HFF-Myc (cell line): ENCODE measurements around the gene HIVEP3.

ENCODE experiments used
- DNase-seq: peaks from one replicate; pipeline ENCODE4 v3.0.0-alpha.2; 2011; ENCODE audit warnings: low read depth; ENCODE audit errors: extremely low read depth
- H3K4me3 ChIP-seq: replicated peaks from 2 replicates; pipeline ENCODE4 v1.5.1; 2011; ENCODE audit warnings: low read depth, mild to moderate bottlenecking, control low read depth, low read length
- TF ChIP-seq, protein P1 (sequence below): IDR thresholded peaks from 2 replicates; pipeline ENCODE4 v1.5.1; 2012; ENCODE audit warnings: mild to moderate bottlenecking, low read depth, low read length, control low read depth; ENCODE audit errors: missing control alignments

Gene HIVEP3

DNA sequence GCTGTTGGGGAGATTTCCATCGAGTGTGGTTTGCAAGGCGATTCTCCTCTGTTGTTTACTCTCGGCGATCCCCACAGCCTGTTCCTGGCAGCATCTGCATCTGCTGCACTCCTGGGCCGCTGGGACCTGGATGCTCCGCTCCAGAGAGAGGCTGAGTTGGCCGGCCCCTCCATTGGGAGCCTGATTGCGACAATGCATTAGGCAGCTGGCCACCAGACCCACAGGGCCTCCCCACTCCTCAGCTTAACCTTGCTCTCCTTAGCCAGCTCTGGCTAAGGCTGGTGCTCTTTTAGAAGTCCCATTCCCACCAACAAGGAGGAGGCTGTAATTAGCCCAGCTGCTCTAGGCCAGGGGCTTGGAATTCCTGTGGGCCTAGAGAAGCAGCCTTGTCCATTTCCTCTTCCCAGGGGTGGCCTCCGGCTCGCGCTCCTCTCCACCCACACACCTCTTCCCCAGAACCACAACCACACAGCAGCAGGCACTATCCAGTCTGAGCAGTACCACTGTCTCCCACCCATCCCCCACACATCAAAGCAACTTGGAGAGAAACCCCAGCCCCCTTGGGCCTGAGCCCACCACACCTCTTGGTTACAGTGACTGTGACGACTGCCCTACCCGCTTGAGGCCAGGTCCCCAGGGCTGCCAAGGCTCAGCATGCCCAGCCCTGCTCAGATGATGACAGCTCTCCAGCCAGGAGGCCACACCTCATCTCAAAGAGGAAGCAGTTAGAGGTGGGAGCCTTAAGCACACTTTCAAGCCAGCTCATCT lies 240.4 kb downstream of the HIVEP3 start:
- H3K4me3 ChIP-seq, result no peak overlapping the region
- TF ChIP-seq, protein P1, sequence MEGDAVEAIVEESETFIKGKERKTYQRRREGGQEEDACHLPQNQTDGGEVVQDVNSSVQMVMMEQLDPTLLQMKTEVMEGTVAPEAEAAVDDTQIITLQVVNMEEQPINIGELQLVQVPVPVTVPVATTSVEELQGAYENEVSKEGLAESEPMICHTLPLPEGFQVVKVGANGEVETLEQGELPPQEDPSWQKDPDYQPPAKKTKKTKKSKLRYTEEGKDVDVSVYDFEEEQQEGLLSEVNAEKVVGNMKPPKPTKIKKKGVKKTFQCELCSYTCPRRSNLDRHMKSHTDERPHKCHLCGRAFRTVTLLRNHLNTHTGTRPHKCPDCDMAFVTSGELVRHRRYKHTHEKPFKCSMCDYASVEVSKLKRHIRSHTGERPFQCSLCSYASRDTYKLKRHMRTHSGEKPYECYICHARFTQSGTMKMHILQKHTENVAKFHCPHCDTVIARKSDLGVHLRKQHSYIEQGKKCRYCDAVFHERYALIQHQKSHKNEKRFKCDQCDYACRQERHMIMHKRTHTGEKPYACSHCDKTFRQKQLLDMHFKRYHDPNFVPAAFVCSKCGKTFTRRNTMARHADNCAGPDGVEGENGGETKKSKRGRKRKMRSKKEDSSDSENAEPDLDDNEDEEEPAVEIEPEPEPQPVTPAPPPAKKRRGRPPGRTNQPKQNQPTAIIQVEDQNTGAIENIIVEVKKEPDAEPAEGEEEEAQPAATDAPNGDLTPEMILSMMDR, result no peak
- peak; percentile 49 for DNase-seq

DNA sequence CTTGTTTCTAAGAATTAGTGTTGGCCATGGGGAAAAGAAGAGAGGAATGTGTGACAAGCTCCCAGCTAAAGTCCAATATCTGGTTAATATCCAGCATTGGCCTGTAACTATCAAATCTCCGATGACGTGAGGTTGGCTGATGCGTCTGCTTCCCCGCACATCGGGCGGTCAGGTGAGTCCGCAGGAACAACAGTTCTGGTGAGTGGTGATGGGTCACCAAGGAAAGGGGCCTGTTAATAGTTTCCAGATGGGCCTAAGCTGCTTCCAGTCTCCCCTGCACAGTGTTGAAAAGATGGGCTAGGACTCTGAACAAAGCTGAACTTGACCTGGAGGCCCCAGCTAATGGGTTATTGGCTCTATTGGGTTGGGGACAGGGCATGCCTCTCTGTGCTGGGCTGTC lies 241.1 kb downstream of the HIVEP3 start:
- no peak overlapping the region for H3K4me3 ChIP-seq
- no peak for DNase-seq
- TF ChIP-seq, protein P1, result no peak

DNA sequence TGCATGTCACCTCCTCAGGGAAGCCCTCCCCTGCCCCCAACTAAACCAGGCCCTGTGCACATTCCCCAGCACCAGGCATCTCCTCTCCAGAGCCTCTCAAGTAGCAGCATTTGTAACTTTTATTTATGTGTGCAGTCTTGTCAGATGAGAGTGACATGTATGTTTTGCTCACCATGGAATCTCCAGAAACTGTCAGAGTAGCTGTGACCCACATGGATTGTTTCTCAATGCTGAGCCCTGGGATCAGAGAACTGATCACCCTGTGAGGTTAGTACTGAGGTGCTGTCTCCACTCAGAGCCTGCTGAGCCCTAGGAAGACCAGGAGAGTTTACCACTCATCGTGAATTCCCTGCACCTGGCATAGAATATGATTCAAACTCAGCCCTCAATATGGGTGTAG lies 243.3 kb downstream of the HIVEP3 start:
- H3K4me3 ChIP-seq, result no peak overlapping the region
- no peak for DNase-seq
- TF ChIP-seq, protein P1, result no peak

DNA sequence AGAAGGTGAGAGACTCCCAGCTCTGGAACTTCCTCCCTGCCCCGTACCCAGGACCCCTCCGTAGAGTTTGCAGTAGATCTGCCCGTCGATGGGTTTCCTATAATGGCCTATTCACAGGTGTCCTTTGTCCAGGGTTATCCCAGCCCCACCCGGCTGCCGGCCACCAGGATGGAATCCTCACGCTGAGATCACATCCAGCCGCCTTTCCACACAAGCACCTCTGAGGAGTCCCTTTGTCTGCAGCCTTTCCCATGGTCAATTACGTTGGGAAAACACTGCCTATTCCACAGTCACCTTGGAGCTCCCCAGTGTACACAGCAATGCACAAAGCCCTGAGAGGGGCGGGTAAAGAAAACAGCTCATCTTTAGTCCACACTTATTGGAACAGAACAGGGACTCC lies 244.2 kb downstream of the HIVEP3 start:
- H3K4me3 ChIP-seq, result no peak overlapping the region
- TF ChIP-seq, protein P1, result no peak
- no peak for DNase-seq

DNA sequence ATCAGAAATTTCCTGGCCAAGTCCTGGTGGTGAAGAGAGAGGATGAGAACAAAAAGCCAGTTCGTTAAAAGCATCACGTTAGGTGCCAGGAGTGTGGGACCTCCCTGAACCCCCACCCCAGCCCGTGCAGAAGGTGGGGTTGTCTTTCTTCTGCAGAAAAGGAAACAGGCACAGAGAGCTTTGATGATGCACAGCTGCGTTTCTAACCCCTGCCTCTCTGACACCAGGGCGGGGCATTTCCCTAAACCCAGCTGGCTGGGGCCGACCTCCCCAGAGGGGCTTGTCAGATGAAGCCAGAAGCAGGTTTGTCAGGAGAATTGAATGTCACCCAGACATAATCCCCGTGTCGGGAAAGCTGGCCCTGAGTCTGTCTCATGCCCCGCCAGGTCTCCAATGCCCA lies 244.9 kb downstream of the HIVEP3 start:
- no peak for DNase-seq
- TF ChIP-seq, protein P1, result no peak
- H3K4me3 ChIP-seq, result no peak overlapping the region

DNA sequence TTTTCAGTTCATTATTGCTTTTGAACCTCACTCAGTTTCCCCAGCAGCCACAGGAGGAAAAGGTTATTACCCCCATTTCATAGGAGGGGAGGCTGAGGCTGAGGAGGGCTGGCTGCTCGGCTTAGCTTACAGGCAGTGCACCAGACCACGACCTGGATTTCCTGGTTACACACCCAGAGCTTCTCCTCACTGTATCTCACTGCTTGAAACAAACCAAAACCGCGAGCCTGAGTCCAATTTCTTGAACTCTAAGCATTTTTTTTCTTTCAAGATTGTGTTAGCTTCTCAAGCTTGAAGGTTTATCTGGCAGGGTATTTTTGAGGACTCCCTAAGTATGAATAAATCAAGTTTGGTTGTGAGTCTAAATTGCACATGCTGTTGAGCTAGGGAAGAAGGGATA lies 245.3 kb downstream of the HIVEP3 start:
- TF ChIP-seq, protein P1, result no peak
- no peak for DNase-seq
- H3K4me3 ChIP-seq, result no peak overlapping the region
